HG03571 (cell line): ENCODE results near the gene CCNB1IP1.
"Not testable (repeated sequence)": the region's sequence is repeated elsewhere in the genome, so short reads cannot be mapped to it uniquely, and the experiment has no call there.

Experiments used
- ATAC-seq: cut with Tn5 transposase; IDR thresholded peaks from one replicate; pipeline ENCODE4 v1.9.1; 2021; ENCODE audit not compliant: unreplicated experiment

Gene CCNB1IP1, protein sequence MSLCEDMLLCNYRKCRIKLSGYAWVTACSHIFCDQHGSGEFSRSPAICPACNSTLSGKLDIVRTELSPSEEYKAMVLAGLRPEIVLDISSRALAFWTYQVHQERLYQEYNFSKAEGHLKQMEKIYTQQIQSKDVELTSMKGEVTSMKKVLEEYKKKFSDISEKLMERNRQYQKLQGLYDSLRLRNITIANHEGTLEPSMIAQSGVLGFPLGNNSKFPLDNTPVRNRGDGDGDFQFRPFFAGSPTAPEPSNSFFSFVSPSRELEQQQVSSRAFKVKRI

DNA sequence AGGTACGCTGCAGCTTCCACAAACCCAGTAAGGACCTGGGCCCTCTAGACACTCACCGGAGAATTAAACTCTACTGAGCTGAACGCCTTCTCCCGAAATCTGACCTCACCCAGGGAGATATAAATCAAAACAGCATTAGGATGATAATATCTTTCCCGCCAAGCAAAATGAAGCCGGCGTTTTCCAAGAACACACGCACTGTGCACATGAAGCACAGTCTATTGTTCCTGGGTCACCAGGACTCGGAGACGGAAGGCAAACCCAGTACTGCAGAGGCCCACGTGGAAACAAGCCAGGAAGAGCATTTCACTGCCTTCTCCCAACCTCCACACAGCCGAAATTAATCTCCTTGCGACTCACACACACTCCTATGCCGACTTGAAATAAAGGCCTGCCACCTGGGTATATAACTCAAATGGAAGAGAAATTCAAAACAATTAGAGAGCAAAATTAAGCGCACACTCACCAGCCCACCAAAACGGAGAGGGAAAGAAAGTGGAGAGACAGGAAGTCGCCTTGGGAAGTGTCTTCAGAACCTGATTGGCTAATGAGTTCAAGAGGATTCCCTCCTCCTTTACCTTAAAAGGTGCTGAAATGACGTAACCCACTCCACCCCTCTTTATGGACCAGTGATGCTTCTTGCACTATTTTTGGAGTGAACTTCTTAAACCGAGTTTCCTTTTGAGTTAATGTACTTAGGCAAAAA, at the start of gene CCNB1IP1:
CCNB1IP1 (minus strand) TSS at position 492 of the 706 bp plus-strand sequence. CDS start 16,756 bp downstream, outside the sequence.
- ATAC-seq, result peak; percentile 96

- ATAC-seq, result no peak
Observed at GRCh38 chr14:20382526-20382925, 49.4 kb upstream of the CCNB1IP1 start.

DNA sequence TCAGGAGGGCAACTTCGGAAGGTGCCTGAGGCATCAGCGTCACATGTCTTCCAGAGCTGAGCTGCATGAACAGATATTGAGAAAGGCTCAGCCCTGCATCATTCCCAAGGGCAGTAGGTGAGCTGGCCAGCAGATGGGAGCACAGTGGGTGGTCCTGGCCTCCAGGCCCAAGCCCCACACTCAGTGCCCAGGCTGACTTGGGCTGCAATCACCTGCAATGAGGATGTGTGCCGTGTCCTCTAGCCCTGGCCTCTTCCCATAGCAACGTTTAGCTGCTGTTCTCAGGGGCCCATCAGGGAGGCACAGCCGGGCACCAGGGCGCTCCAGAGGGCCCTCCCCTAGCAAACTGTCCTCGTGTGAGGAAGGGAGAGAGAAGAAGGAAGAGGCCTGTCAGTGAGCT, 48.3 kb upstream of the CCNB1IP1 start:
- no peak for ATAC-seq

- ATAC-seq, result no peak
Observed at GRCh38 chr14:20380681-20381080, 47.6 kb upstream of the CCNB1IP1 start.

DNA sequence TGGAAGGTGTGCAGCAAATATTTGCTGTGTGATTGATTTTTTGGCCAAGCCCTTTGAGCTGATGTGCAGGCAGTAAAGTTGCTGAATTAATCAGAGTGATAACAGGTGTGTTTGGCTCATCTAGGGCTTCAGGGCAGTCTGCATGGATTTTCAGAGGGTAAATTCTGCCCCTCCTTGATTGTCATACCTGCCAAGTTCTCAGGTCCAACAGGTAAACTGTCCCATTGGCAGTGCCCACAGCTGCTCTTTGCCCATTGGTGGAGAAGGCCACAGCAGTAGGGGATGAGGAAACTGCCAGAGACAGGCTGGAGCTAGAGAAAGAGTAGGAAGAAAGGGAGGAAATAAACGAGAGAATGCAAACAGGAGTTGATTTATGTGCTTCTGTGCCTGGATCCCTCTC, 46.7 kb upstream of the CCNB1IP1 start:
- no peak for ATAC-seq

DNA sequence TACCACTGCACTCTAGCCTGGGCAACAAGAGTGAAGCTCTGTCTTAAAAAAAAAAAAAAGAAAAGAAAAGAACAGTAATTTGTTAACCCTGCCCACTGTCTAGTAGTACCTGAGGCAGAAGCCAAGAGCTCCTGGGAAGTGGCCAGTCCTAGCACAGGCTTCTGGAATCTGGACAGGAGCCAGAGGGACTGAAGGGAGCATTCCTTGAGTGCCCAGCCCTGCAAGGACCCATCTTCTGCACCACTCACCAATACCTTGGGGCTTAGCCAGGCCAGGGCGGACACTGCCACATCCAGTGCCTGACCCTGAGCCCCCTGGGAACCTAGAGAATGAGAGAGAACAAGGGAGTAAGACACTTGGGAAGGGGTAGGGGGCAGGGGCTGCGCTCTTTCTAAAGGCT, 44.1 kb upstream of the CCNB1IP1 start:
- ATAC-seq, result no peak

- no peak for ATAC-seq
Observed at GRCh38 chr14:20376071-20376588, 43.1 kb upstream of the CCNB1IP1 start.

DNA sequence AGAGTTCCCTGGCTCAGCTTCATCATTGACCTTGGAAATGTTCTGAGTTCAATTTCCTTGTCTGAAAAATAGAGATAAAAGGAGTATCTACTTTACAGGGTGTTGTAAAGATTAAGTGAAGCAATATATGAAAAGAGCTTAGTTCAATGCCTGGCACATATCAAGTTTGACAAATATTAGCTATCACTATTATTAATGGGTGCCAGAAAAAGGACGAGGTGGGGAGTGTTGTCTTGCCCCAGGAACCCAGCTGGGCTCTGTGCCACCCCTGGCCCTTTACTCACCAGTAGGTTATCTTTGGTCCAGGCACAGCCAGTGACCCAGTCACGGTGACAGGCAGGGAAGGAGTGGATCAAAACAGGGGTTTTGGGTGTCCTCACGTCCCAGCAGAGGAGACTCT, 42.4 kb upstream of the CCNB1IP1 start:
- no peak for ATAC-seq

- ATAC-seq, result no peak
Observed at GRCh38 chr14:20372796-20373195, 39.7 kb upstream of the CCNB1IP1 start.

DNA sequence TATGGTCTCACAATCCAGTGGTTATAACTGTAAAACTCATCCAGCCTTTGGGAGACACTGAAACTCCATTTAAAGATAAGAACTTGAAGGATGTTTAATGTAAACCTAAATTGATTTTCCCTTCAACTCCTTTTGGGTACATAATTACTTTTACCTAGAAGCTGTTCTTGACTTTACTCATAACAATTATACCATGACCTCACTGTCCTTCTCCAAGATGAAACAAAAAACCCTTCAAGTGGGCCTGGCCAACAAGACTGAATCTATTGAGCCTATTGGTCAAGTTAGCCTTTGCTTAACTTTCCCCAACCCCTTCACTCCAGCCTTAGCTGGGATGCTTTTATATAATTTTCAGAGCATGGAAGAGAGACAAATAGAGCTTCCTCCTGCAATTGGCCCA, 32.8 kb upstream of the CCNB1IP1 start:
- no peak for ATAC-seq

GRCh38 chr14:20358474-20358873, 25.4 kb upstream of the CCNB1IP1 start:
- ATAC-seq, result not testable (repeated sequence)

- ATAC-seq, result no peak
Observed at GRCh38 chr14:20356422-20356821, 23.3 kb upstream of the CCNB1IP1 start.

GRCh38 chr14:20350860-20351259, 17.8 kb upstream of the CCNB1IP1 start:
- no peak for ATAC-seq

GRCh38 chr14:20350282-20350681, 17.2 kb upstream of the CCNB1IP1 start:
- no peak for ATAC-seq

DNA sequence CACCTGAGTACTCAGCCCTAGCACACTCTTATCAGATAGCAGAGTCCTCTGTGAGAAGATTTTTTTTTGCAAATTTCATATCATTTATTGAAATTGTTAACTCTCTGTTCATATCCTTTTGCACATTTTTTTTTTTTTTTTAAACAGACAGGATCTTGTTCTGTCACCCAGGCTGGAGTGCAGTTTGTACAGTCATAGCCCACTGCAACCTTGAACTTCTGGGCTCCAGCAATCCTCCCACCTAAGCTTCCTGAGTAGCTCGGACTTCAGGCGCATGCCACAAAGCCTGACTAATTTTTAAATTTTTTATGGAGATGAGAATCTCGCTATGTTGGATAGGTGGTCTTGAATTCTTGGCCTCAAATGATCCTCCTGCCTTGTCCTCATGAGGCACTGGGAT, 14.7 kb upstream of the CCNB1IP1 start:
- no peak for ATAC-seq

GRCh38 chr14:20346713-20347112, 13.6 kb upstream of the CCNB1IP1 start:
- no peak for ATAC-seq

DNA sequence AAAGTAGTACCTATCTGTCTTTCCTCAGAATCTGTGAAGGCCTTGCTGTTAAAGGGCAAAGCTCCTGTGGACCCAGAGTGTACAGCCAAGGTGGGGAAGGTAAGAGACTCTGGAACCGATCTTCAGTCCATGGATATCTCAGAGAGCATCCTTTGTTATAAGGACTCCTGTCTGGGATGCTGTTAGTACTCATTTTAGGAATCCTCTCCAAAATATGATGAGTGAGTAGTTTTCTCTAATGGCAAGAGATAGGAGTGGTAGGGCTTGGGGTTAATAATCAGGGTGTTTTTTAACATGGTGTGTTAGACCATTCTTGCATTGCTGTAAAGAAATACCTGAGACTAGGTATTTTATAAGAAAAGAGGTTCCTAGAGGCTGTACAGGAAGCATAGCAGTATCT, 12.3 kb upstream of the CCNB1IP1 start:
- ATAC-seq, result no peak

DNA sequence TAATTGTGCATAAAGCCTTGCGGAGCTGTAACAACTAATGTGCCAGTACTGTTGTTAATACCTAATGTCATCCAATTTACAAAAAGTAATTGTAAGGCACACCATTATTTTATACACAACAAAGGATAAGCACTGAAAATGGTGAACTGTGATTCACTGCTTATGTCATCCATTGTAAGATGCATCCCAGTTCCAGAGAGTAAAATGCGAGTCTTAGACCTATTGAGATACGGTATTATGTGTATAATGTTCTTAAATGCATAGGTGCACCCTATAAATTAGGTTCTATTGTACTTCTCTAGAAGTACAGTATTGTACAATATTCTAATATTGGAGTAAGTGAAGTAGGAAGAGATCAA, 10.8 kb upstream of the CCNB1IP1 start:
- no peak for ATAC-seq

DNA sequence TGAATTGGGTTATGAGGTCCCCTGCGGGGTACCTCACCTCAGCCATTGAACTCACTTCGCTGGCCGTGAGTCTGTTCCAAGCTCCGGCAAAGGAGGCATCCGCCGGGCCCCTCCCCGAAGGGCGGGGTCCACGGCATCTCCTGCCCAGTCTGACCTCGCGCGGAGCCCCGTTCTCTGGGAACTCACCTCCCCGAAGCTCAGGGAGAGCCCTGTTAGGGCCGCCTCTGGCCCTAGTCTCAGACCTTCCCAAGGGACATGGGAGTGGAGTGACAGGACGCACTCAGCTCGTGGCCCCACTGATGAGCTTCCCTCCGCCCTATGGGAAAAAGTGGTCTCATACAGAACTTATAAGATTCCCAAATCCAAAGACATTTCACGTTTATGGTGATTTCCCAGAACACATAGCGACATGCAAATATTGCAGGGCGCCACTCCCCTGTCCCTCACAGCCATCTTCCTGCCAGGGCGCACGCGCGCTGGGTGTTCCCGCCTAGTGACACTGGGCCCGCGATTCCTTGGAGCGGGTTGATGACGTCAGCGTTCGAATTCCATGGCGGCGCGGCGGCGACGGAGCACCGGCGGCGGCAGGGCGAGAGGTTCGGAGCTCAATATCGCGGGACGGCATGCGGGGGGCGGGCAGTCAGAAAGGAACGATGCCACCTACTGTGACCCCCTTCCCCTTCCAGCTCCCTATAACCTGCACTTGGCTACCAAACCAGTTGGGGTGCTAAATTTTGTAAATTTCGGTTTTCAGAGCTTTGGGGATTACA, 10.2 kb upstream of the CCNB1IP1 start, which contains the start of gene PARP2:
PARP2 (plus strand) TSS at position 544 of the 770 bp plus-strand sequence; CDS start at position 551, 7 bp downstream.
- peak; percentile 93 for ATAC-seq

DNA sequence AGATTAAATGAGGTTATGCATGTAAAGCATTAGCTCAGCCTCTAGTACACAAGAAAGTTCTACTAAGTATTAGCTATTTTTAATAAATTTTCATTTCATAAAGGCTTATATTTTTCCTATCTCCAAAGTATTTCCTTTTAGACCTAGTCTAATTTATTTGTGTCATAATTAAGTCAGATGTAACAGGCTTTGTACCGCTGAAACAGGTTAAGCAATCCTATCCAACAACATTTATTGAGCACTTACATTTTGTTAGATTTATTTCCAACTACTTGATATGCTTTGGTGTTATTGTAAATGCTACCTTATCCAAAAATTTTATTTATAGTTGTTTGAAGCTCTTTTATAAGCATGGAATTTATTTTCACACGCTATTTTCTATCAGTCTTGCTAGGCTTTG, 8.6 kb upstream of the CCNB1IP1 start:
- ATAC-seq, result no peak

DNA sequence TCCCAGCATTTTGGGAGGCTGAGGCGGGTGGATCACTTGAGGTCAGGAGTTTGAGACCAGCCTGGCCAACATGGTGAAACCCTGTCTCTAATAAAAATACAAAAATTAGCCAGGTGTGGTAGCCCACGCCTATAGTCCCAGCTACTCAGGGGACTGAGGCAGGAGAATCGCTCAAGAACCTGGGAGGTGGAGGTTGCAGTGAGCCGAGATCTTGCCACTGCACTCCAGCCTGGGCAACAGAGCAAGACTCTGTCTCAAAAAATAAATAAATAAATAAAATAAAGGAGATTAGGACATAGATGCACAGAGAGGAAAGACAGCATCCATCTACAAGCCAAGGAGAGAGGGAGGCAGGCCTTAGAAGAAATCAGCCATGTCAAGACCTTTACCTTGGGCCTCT, 8.0 kb upstream of the CCNB1IP1 start:
- not testable (repeated sequence) for ATAC-seq

DNA sequence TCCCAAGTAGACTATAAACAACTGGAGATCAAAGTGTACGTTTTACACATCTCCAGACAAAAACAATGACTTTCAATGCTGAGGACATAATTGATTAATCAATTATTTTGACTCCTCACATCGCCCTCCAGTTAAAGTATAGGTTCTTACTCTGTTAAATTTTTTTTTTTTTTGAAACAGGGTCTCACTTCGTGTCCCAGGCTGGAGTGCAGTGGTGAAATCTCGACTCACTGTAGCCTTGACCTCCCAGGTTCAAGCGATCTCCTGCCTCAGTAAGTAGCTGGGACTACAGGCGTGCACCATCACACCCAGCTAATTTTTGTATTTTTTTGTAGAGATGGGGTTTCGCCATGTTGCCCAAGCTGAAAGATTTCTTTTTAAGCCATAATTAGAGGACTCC, 938 bp upstream of the CCNB1IP1 start:
- ATAC-seq, result no peak
